Measurements from ENCODE around the gene DNASE1L2. TPM values are rescaled to one million over a fixed set of nuclear protein-coding genes. Genes with fewer than 3 reads are reported as not detected.
A peak's percentile ranks its signal among the peaks of the same experiment; 100 is the strongest.

The DNASE1L2 gene
- total RNA-seq, 1 experiment from 2014 or later: 2.7 TPM

DNA sequence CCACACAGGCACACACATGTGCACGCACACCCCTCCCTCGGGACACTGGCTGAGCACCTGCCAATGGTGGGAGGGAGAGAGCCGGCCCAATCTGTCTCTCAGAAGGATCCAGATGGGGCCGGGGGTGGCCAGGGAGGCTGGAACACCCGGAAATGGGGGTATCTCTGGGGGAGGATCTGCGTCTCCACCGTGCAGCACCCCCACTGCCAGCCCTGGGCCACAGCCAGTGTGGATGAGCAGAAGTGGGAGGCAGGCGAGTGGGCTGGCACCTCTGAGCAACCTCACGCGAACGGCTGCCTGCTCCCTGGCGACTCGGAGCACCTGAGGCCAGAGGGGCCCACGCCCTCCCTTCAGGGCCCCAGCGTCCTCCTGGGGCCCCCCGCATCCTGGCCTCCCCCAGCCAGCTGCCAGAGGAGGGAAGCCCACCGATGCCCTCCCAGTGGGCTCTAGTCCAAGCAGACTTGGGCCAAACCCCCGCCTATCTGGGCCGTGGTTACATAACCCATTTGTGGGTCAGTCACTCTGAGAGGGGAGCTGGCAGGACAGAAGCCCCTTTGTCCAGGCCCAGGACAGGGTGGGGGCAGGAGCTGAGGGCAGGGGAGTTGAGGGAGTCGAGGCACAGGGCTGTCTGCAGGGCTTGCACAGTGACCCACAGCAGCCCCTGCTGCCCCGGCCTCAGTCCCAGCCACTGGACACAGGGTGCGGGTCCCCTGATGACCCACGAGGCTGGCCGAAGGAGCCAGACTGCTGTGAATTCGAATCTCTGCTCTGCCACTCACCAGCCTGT is 45.4 kb upstream of the DNASE1L2 start:
- POLR2A ChIA-PET (ENCODE audit: low non-redundant PET): no interaction called here
- H3K27ac ChIP-seq (ENCODE audit: low read depth, low read length, poor library complexity, severe bottlenecking): no peak overlapping the region
- TF ChIP-seq, protein P1, sequence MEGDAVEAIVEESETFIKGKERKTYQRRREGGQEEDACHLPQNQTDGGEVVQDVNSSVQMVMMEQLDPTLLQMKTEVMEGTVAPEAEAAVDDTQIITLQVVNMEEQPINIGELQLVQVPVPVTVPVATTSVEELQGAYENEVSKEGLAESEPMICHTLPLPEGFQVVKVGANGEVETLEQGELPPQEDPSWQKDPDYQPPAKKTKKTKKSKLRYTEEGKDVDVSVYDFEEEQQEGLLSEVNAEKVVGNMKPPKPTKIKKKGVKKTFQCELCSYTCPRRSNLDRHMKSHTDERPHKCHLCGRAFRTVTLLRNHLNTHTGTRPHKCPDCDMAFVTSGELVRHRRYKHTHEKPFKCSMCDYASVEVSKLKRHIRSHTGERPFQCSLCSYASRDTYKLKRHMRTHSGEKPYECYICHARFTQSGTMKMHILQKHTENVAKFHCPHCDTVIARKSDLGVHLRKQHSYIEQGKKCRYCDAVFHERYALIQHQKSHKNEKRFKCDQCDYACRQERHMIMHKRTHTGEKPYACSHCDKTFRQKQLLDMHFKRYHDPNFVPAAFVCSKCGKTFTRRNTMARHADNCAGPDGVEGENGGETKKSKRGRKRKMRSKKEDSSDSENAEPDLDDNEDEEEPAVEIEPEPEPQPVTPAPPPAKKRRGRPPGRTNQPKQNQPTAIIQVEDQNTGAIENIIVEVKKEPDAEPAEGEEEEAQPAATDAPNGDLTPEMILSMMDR (conservative IDR thresholded peaks at IDR 0.05; ENCODE audit: low read depth, low read length): no peak
- no peak for TF ChIP-seq EZH2 (IDR thresholded peaks at IDR 0.05; ENCODE audit: borderline replicate concordance, low read depth, low read length, poor library complexity, severe bottlenecking)
- no TSS peak for BruUV-seq (replicated peaks)
- CTCF ChIA-PET: no interaction called here
- H3K27me3 ChIP-seq (replicated peaks; ENCODE audit: insufficient read depth, low read depth, low read length, poor library complexity): peaks cover 10% of the 10 kb centered on the region
- no peaks in the 10 kb centered on the region for H3K36me3 ChIP-seq (ENCODE audit: insufficient read depth, low read length, poor library complexity, severe bottlenecking)
- H3K9me3 ChIP-seq (ENCODE audit: low read depth, low read length, poor library complexity, severe bottlenecking): no peaks in the 10 kb centered on the region
- intact Hi-C loops (cut with micrococcal nuclease; ENCODE audit: unreplicated experiment): no loop called here
- no peak overlapping the region for H3K4me3 ChIP-seq (ENCODE audit: low read depth, low read length, poor library complexity, severe bottlenecking)
- H3K4me1 ChIP-seq (ENCODE audit: insufficient read depth, low read length, poor library complexity, severe bottlenecking): peaks cover 6% of the 10 kb centered on the region
- no peak for DNase-seq (ENCODE audit: low spot score)

DNA sequence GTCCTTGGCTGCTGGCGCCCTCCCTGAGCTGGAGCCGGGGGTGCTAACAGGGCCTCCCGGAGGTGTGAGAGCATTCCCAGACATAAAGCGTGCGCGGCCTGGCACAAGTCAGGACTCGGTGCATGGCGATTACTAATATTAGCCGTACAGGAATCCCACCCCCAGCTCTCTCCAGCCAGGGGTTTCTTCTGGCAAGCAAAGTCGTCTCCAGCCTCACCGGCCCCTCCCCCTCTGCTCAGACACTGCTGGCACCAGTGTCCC is 44.9 kb upstream of the DNASE1L2 start:
- Histone ChIP-seq H3K9me3 (ENCODE audit: low read depth, low read length, poor library complexity, severe bottlenecking) (no peaks in the 10 kb centered on the region), H3K4me3 (ENCODE audit: low read depth, low read length, poor library complexity, severe bottlenecking) (no peak overlapping the region), H3K27ac (ENCODE audit: low read depth, low read length, poor library complexity, severe bottlenecking) (no peak overlapping the region), H3K36me3 (ENCODE audit: insufficient read depth, low read length, poor library complexity, severe bottlenecking) (no peaks in the 10 kb centered on the region), H3K4me1 (ENCODE audit: insufficient read depth, low read length, poor library complexity, severe bottlenecking) (peaks cover 7% of the 10 kb centered on the region), H3K27me3 (replicated peaks; ENCODE audit: insufficient read depth, low read depth, low read length, poor library complexity) (peaks cover 11% of the 10 kb centered on the region)
- no TSS peak for BruUV-seq (replicated peaks)
- CTCF ChIA-PET: no interaction called here
- no peak for TF ChIP-seq EZH2 (IDR thresholded peaks at IDR 0.05; ENCODE audit: borderline replicate concordance, low read depth, low read length, poor library complexity, severe bottlenecking)
- TF ChIP-seq, protein P1 (conservative IDR thresholded peaks at IDR 0.05; ENCODE audit: low read depth, low read length): no peak
- intact Hi-C loops (cut with micrococcal nuclease; ENCODE audit: unreplicated experiment): no loop called here
- POLR2A ChIA-PET (ENCODE audit: low non-redundant PET): no interaction called here
- DNase-seq (ENCODE audit: low spot score): no peak

DNA sequence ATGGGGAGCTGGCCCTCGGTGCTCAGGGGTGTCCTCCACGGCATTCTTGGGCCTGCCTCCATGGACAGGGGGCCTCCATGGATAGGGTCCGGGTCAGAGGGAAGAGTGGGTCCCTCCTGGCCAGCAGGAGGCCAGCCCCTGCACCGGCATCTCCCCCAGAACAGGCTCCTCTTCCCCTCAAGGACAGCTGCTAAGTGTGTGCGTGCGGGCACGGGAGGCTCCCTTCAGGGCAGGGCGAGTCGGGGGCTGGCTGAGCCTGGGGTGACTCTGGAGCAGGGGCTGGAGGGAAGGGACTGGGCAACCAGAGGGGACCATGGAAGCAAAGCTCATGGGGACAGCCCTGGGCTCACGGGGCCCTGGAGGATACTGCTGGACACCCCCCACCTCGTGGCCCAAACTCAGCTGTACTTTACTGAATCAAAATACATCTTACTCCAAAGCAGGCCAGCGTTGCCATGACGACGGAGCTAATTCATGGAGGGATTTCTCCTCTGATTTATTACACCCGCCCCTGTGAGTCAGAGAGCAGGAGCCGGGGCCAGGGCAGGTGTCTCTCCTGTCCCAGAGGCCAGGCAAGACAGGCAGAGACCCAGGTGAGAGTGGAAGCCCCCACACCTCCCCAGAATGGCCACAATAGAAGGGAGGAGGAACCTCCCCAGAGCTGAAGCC is 41.9 kb upstream of the DNASE1L2 start:
- no peaks in the 10 kb centered on the region for H3K36me3 ChIP-seq (ENCODE audit: insufficient read depth, low read length, poor library complexity, severe bottlenecking)
- H3K27me3 ChIP-seq (replicated peaks; ENCODE audit: insufficient read depth, low read depth, low read length, poor library complexity): peaks cover 26% of the 10 kb centered on the region
- H3K4me1 ChIP-seq (ENCODE audit: insufficient read depth, low read length, poor library complexity, severe bottlenecking): peaks cover 7% of the 10 kb centered on the region
- no peak overlapping the region for H3K4me3 ChIP-seq (ENCODE audit: low read depth, low read length, poor library complexity, severe bottlenecking)
- no peaks in the 10 kb centered on the region for H3K9me3 ChIP-seq (ENCODE audit: low read depth, low read length, poor library complexity, severe bottlenecking)
- H3K27ac ChIP-seq (ENCODE audit: low read depth, low read length, poor library complexity, severe bottlenecking): no peak overlapping the region
- POLR2A ChIA-PET (ENCODE audit: low non-redundant PET): interaction anchor here (0.5 kb wide), 2 partner anchors 47 to 318 kb away, joined by 4 read pairs; no protein-coding TSS in a partner anchor
- peak; percentile 71 for DNase-seq (ENCODE audit: low spot score)
- TF ChIP-seq, protein P1 (conservative IDR thresholded peaks at IDR 0.05; ENCODE audit: low read depth, low read length): no peak
- TF ChIP-seq EZH2 (IDR thresholded peaks at IDR 0.05; ENCODE audit: borderline replicate concordance, low read depth, low read length, poor library complexity, severe bottlenecking): no peak
- CTCF ChIA-PET: interaction anchor here (1.1 kb wide), 1 partner anchor 12 kb away, joined by 3 read pairs; no protein-coding TSS in a partner anchor
- intact Hi-C loops (cut with micrococcal nuclease; ENCODE audit: unreplicated experiment): no loop called here
- BruUV-seq (replicated peaks): no TSS peak

Data from A673 (cell line).